ENCODE results near the gene NECAB2.

DNA sequence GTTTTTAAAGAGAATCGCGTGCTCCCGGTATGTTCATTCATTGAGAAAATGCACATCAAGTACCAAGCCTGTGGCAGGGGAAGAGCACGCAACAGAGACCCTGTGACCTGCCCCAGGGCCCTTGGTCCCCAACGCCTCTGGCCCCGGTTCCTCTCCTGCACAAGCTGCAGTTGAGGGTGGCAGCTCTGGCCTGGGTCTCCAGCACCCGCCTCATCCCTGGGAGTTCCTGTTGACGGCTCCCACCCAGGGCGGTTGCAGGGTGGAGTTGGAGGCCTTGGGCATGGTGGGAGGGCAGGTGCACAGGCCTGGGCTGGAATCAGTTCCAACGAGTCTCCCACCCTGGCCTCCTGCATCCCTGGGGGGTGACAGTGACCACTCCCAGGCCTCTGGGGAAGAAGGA lies 5.0 kb downstream of the NECAB2 start:
- TF ChIP-seq POLR2A (IDR thresholded peaks at IDR 0.05; ENCODE audit: low read length) (no peak), GATA1 (IDR thresholded peaks at IDR 0.05; ENCODE audit: low read depth, low read length) (no peak)

All from erythroblast (primary cell).